ENCODE measurements around the gene GADD45GIP1. TPM values are rescaled to one million over a fixed set of nuclear protein-coding genes. Genes with fewer than 3 reads are reported as not detected.

The GADD45GIP1 gene
- total RNA-seq, 2 donors from 2014 or later: 31.0 to 34.9 TPM

- Histone ChIP-seq H3K27ac (ENCODE audit: low read depth, low read length) (no peak overlapping the region), H3K4me3 (ENCODE audit: low read length) (no peak overlapping the region), H3K36me3 (ENCODE audit: control insufficient read depth, insufficient read depth, low read length) (no peaks in the 10 kb centered on the region), H3K4me1 (ENCODE audit: control insufficient read depth, insufficient read depth, low read length) (no peaks in the 10 kb centered on the region), H3K9ac (ENCODE audit: extremely low read depth, low read length, poor library complexity, severe bottlenecking) (no peak overlapping the region), H3K27me3 (ENCODE audit: control insufficient read depth, insufficient read depth, low read length, poor library complexity, severe bottlenecking) (peaks cover 88% of the 10 kb centered on the region), H3K9me3 (ENCODE audit: control insufficient read depth, low read length) (no peaks in the 10 kb centered on the region)
- H3K9me3 Mint-ChIP-seq: no peaks in the 10 kb centered on the region
- H3K36me3 Mint-ChIP-seq (ENCODE audit: low read depth): no peaks in the 10 kb centered on the region
- no peak overlapping the region for H3K4me3 Mint-ChIP-seq
- peak; percentile 26 for DNase-seq
- no peak overlapping the region for H3K27ac Mint-ChIP-seq
- no peaks in the 10 kb centered on the region for H3K4me1 Mint-ChIP-seq
- peaks cover 27% of the 10 kb centered on the region for H3K27me3 Mint-ChIP-seq (ENCODE audit: insufficient read depth)
- TF ChIP-seq CTCF (conservative IDR thresholded peaks at IDR 0.05): no peak
- 71% methylated on average over 10 of the region's 10 CpGs; no CpG with 5 or more reads in 1 of the 2 experiments for WGBS, 2 experiments (ENCODE audit: insufficient coverage in 1 of 2, insufficient read length in 1 of 2)
Measured at GRCh38 chr19:12987781-12988180, 30.8 kb upstream of the GADD45GIP1 start.

GRCh38 chr19:12987190-12987589 is 30.2 kb upstream of the GADD45GIP1 start:
- H3K9me3 Mint-ChIP-seq: no peaks in the 10 kb centered on the region
- H3K27ac Mint-ChIP-seq: no peak overlapping the region
- H3K36me3 Mint-ChIP-seq (ENCODE audit: low read depth): no peaks in the 10 kb centered on the region
- TF ChIP-seq CTCF (conservative IDR thresholded peaks at IDR 0.05): no peak
- 71 to 83% methylated on average over 3 of the region's 3 CpGs for WGBS, 2 experiments (ENCODE audit: insufficient coverage in 1 of 2, insufficient read length in 1 of 2)
- peaks cover 22% of the 10 kb centered on the region for H3K27me3 Mint-ChIP-seq (ENCODE audit: insufficient read depth)
- peaks cover 90% of the 10 kb centered on the region for H3K27me3 ChIP-seq (ENCODE audit: control insufficient read depth, insufficient read depth, low read length, poor library complexity, severe bottlenecking)
- no peak overlapping the region for H3K9ac ChIP-seq (ENCODE audit: extremely low read depth, low read length, poor library complexity, severe bottlenecking)
- no peak for DNase-seq
- H3K4me1 ChIP-seq (ENCODE audit: control insufficient read depth, insufficient read depth, low read length): no peaks in the 10 kb centered on the region
- no peak overlapping the region for H3K4me3 Mint-ChIP-seq
- no peaks in the 10 kb centered on the region for H3K4me1 Mint-ChIP-seq
- no peak overlapping the region for H3K27ac ChIP-seq (ENCODE audit: low read depth, low read length)
- no peaks in the 10 kb centered on the region for H3K36me3 ChIP-seq (ENCODE audit: control insufficient read depth, insufficient read depth, low read length)
- no peaks in the 10 kb centered on the region for H3K9me3 ChIP-seq (ENCODE audit: control insufficient read depth, low read length)
- no peak overlapping the region for H3K4me3 ChIP-seq (ENCODE audit: low read length)

GRCh38 chr19:12986726-12987125 is 29.7 kb upstream of the GADD45GIP1 start:
- Histone ChIP-seq H3K9ac (ENCODE audit: extremely low read depth, low read length, poor library complexity, severe bottlenecking) (no peak overlapping the region), H3K27ac (ENCODE audit: low read depth, low read length) (no peak overlapping the region), H3K9me3 (ENCODE audit: control insufficient read depth, low read length) (no peaks in the 10 kb centered on the region), H3K4me1 (ENCODE audit: control insufficient read depth, insufficient read depth, low read length) (no peaks in the 10 kb centered on the region), H3K27me3 (ENCODE audit: control insufficient read depth, insufficient read depth, low read length, poor library complexity, severe bottlenecking) (peaks cover 91% of the 10 kb centered on the region), H3K4me3 (ENCODE audit: low read length) (no peak overlapping the region), H3K36me3 (ENCODE audit: control insufficient read depth, insufficient read depth, low read length) (no peaks in the 10 kb centered on the region)
- 91 to 95% methylated on average over 12 of the region's 12 CpGs for WGBS, 2 experiments (ENCODE audit: insufficient coverage in 1 of 2, insufficient read length in 1 of 2)
- TF ChIP-seq CTCF (conservative IDR thresholded peaks at IDR 0.05): no peak
- no peak for DNase-seq
- Mint-ChIP-seq H3K27ac (no peak overlapping the region), H3K4me3 (no peak overlapping the region), H3K27me3 (ENCODE audit: insufficient read depth) (peaks cover 17% of the 10 kb centered on the region), H3K4me1 (no peaks in the 10 kb centered on the region), H3K9me3 (no peaks in the 10 kb centered on the region), H3K36me3 (ENCODE audit: low read depth) (no peaks in the 10 kb centered on the region)

All from endodermal cell (in vitro differentiated cells).